ENCODE measurements around the gene IFT122.

IFT122 gene

GRCh38 chr3:129522953-129523352 is 82.9 kb downstream of the IFT122 start:
- Histone ChIP-seq H3K9me3 (ENCODE audit: insufficient read depth, low read length) (no peaks in the 10 kb centered on the region), H3K4me1 (ENCODE audit: insufficient read depth, insufficient read length) (peaks cover 31% of the 10 kb centered on the region), H3K4me3 (ENCODE audit: insufficient read length, low read depth) (no peak overlapping the region), H3K27me3 (ENCODE audit: insufficient read depth, insufficient read length) (no peaks in the 10 kb centered on the region), H3K9ac (ENCODE audit: insufficient read length, low read depth) (no peak overlapping the region), H3K36me3 (ENCODE audit: insufficient read depth, insufficient read length, low read length) (peaks cover 24% of the 10 kb centered on the region)
- no peak for DNase-seq (ENCODE audit: low read depth, low spot score)
- TF ChIP-seq YY1 (IDR thresholded peaks at IDR 0.05; ENCODE audit: insufficient read depth, insufficient read length) (no peak), SUZ12 (IDR thresholded peaks at IDR 0.05; ENCODE audit: extremely low read depth, insufficient read depth, insufficient read length) (no peak), ZNF274 (IDR thresholded peaks at IDR 0.05; ENCODE audit: low read depth, low read length) (no peak)

- H3K4me1 ChIP-seq (ENCODE audit: insufficient read depth, insufficient read length), result peaks cover 28% of the 10 kb centered on the region
- H3K9me3 ChIP-seq (ENCODE audit: insufficient read depth, low read length), result no peaks in the 10 kb centered on the region
- DNase-seq (ENCODE audit: low read depth, low spot score), result no peak
- H3K27me3 ChIP-seq (ENCODE audit: insufficient read depth, insufficient read length), result no peaks in the 10 kb centered on the region
- H3K36me3 ChIP-seq (ENCODE audit: insufficient read depth, insufficient read length, low read length), result peaks cover 13% of the 10 kb centered on the region
- TF ChIP-seq YY1 (IDR thresholded peaks at IDR 0.05; ENCODE audit: insufficient read depth, insufficient read length) (no peak), ZNF274 (IDR thresholded peaks at IDR 0.05; ENCODE audit: low read depth, low read length) (no peak), SUZ12 (IDR thresholded peaks at IDR 0.05; ENCODE audit: extremely low read depth, insufficient read depth, insufficient read length) (no peak)
- no peak overlapping the region for H3K9ac ChIP-seq (ENCODE audit: insufficient read length, low read depth)
- H3K4me3 ChIP-seq (ENCODE audit: insufficient read length, low read depth), result no peak overlapping the region
Measured at GRCh38 chr3:129524081-129524480, 84.1 kb downstream of the IFT122 start.

- Histone ChIP-seq H3K9me3 (ENCODE audit: insufficient read depth, low read length) (no peaks in the 10 kb centered on the region), H3K4me3 (ENCODE audit: insufficient read length, low read depth) (no peak overlapping the region)
- DNase-seq (ENCODE audit: low read depth, low spot score), result no peak
Measured at GRCh38 chr3:129525341-129525968, 85.4 kb downstream of the IFT122 start.

GRCh38 chr3:129526121-129526900 is 86.3 kb downstream of the IFT122 start:
- H3K27me3 ChIP-seq (ENCODE audit: insufficient read depth, insufficient read length), result no peaks in the 10 kb centered on the region
- DNase-seq (ENCODE audit: low read depth, low spot score), result no peak
- no peaks in the 10 kb centered on the region for H3K36me3 ChIP-seq (ENCODE audit: insufficient read depth, insufficient read length, low read length)
- H3K4me3 ChIP-seq (ENCODE audit: insufficient read length, low read depth), result no peak overlapping the region
- H3K9me3 ChIP-seq (ENCODE audit: insufficient read depth, low read length), result no peaks in the 10 kb centered on the region
- TF ChIP-seq ZNF274 (IDR thresholded peaks at IDR 0.05; ENCODE audit: low read depth, low read length) (no peak), SUZ12 (IDR thresholded peaks at IDR 0.05; ENCODE audit: extremely low read depth, insufficient read depth, insufficient read length) (no peak), YY1 (IDR thresholded peaks at IDR 0.05; ENCODE audit: insufficient read depth, insufficient read length) (no peak)
- peaks cover 38% of the 10 kb centered on the region for H3K4me1 ChIP-seq (ENCODE audit: insufficient read depth, insufficient read length)
- no peak overlapping the region for H3K9ac ChIP-seq (ENCODE audit: insufficient read length, low read depth)

More at GRCh38 chr3:129525341-129525968, 85.4 kb downstream of the IFT122 start:
- H3K27me3 ChIP-seq (ENCODE audit: insufficient read depth, insufficient read length), result no peaks in the 10 kb centered on the region
- peaks cover 35% of the 10 kb centered on the region for H3K4me1 ChIP-seq (ENCODE audit: insufficient read depth, insufficient read length)
- no peak overlapping the region for H3K9ac ChIP-seq (ENCODE audit: insufficient read length, low read depth)
- H3K36me3 ChIP-seq (ENCODE audit: insufficient read depth, insufficient read length, low read length), result peaks cover under 1% of the 10 kb centered on the region
- TF ChIP-seq SUZ12 (IDR thresholded peaks at IDR 0.05; ENCODE audit: extremely low read depth, insufficient read depth, insufficient read length) (no peak), ZNF274 (IDR thresholded peaks at IDR 0.05; ENCODE audit: low read depth, low read length) (no peak), YY1 (IDR thresholded peaks at IDR 0.05; ENCODE audit: insufficient read depth, insufficient read length) (no peak)

GRCh38 chr3:129527262-129527661 is 87.2 kb downstream of the IFT122 start:
- no peaks in the 10 kb centered on the region for H3K27me3 ChIP-seq (ENCODE audit: insufficient read depth, insufficient read length)

GRCh38 chr3:129528589-129529100 is 88.6 kb downstream of the IFT122 start, which contains the start of gene RHO:
Gene RHO, plus strand, starts transcription at chr3:129528639. Its CDS starts 95 bp downstream, at chr3:129528734.
- TF ChIP-seq YY1 (IDR thresholded peaks at IDR 0.05; ENCODE audit: insufficient read depth, insufficient read length) (no peak), ZNF274 (IDR thresholded peaks at IDR 0.05; ENCODE audit: low read depth, low read length) (no peak), SUZ12 (IDR thresholded peaks at IDR 0.05; ENCODE audit: extremely low read depth, insufficient read depth, insufficient read length) (no peak)
- H3K36me3 ChIP-seq (ENCODE audit: insufficient read depth, insufficient read length, low read length), result no peaks in the 10 kb centered on the region
- no peaks in the 10 kb centered on the region for H3K9me3 ChIP-seq (ENCODE audit: insufficient read depth, low read length)
- H3K27me3 ChIP-seq (ENCODE audit: insufficient read depth, insufficient read length), result no peaks in the 10 kb centered on the region
- no peak within 1 kb of the TSS for H3K9ac ChIP-seq (ENCODE audit: insufficient read length, low read depth)
- no peak for DNase-seq (ENCODE audit: low read depth, low spot score)
- H3K4me3 ChIP-seq (ENCODE audit: insufficient read length, low read depth), result no peak within 1 kb of the TSS
- H3K4me1 ChIP-seq (ENCODE audit: insufficient read depth, insufficient read length), result peaks cover 31% of the 10 kb centered on the region

More at GRCh38 chr3:129527262-129527661, 87.2 kb downstream of the IFT122 start:
- TF ChIP-seq ZNF274 (IDR thresholded peaks at IDR 0.05; ENCODE audit: low read depth, low read length), result no peak
- TF ChIP-seq YY1 (IDR thresholded peaks at IDR 0.05; ENCODE audit: insufficient read depth, insufficient read length), result no peak
- no peak for TF ChIP-seq SUZ12 (IDR thresholded peaks at IDR 0.05; ENCODE audit: extremely low read depth, insufficient read depth, insufficient read length)
- Histone ChIP-seq H3K9ac (ENCODE audit: insufficient read length, low read depth) (no peak overlapping the region), H3K4me1 (ENCODE audit: insufficient read depth, insufficient read length) (peaks cover 35% of the 10 kb centered on the region), H3K36me3 (ENCODE audit: insufficient read depth, insufficient read length, low read length) (no peaks in the 10 kb centered on the region), H3K4me3 (ENCODE audit: insufficient read length, low read depth) (no peak overlapping the region), H3K9me3 (ENCODE audit: insufficient read depth, low read length) (no peaks in the 10 kb centered on the region)
- DNase-seq (ENCODE audit: low read depth, low spot score), result no peak

Data from NT2/D1 (cell line).